ACC112 (cell line): Measurements from ENCODE around the gene STEAP3.

Source experiments
- H2AFZ ChIP-seq: fragments of 200-600 bp; sonication (generic); one replicate; pipeline ENCODE4 v1.6.0; 2017; ENCODE audit warnings: antibody characterized with exemption, low read length; ENCODE audit not compliant: unreplicated experiment
- H3K27ac ChIP-seq: fragments of 200-600 bp; sonication (generic); 2 replicates; pipeline ENCODE4 v1.5.1; 2014; ENCODE audit warnings: low read depth, mild to moderate bottlenecking, antibody characterized with exemption, low read length, moderate library complexity
- H3K27me3 ChIP-seq: fragments of 200-600 bp; sonication (generic); 2 replicates; pipeline ENCODE4 v1.6.1; 2014; ENCODE audit warnings: mild to moderate bottlenecking, antibody characterized with exemption, low read length, moderate library complexity, mixed read lengths; ENCODE audit not compliant: insufficient read depth
- H3K36me3 ChIP-seq: fragments of 200-600 bp; sonication (generic); 2 replicates; pipeline ENCODE4 v1.6.1; 2016; ENCODE audit warnings: mild to moderate bottlenecking, antibody characterized with exemption, low read length, moderate library complexity, mixed read lengths; ENCODE audit not compliant: insufficient read depth
- H3K4me1 ChIP-seq: fragments of 200-600 bp; sonication (generic); one replicate; pipeline ENCODE4 v1.6.1; 2016; ENCODE audit warnings: low read length, mixed read lengths; ENCODE audit not compliant: insufficient read depth, unreplicated experiment, control insufficient read depth
- H3K4me3 ChIP-seq: fragments of 200-600 bp; sonication (generic); 2 replicates; pipeline ENCODE4 v1.5.1; 2014; ENCODE audit warnings: mild to moderate bottlenecking, low read depth, low read length
- H3K79me2 ChIP-seq: fragments of 200-600 bp; sonication (generic); one replicate; pipeline ENCODE4 v1.6.0; 2016; ENCODE audit warnings: low read length; ENCODE audit not compliant: control insufficient read depth, unreplicated experiment, insufficient read depth

Gene STEAP3

GRCh38 chr2:119301413-119301812 is 77.8 kb downstream of the STEAP3 start:
- Histone ChIP-seq H2AFZ (no peak overlapping the region), H3K27me3 (no peaks in the 10 kb centered on the region), H3K4me3 (no peak overlapping the region), H3K27ac (no peak overlapping the region), H3K36me3 (no peaks in the 10 kb centered on the region), H3K79me2 (no peaks in the 10 kb centered on the region), H3K4me1 (no peaks in the 10 kb centered on the region)

GRCh38 chr2:119304847-119305246 is 81.2 kb downstream of the STEAP3 start:
- Histone ChIP-seq H3K36me3 (no peaks in the 10 kb centered on the region), H3K4me1 (no peaks in the 10 kb centered on the region), H3K79me2 (no peaks in the 10 kb centered on the region)

GRCh38 chr2:119305497-119306195 is 82.0 kb downstream of the STEAP3 start:
- no peak overlapping the region for H3K4me3 ChIP-seq
- H2AFZ ChIP-seq, result no peak overlapping the region
- no peaks in the 10 kb centered on the region for H3K79me2 ChIP-seq
- no peaks in the 10 kb centered on the region for H3K4me1 ChIP-seq
- no peak overlapping the region for H3K27ac ChIP-seq
- no peaks in the 10 kb centered on the region for H3K36me3 ChIP-seq
- H3K27me3 ChIP-seq, result no peaks in the 10 kb centered on the region

More at GRCh38 chr2:119304847-119305246, 81.2 kb downstream of the STEAP3 start:
- Histone ChIP-seq H3K27me3 (no peaks in the 10 kb centered on the region), H2AFZ (no peak overlapping the region), H3K27ac (no peak overlapping the region), H3K4me3 (no peak overlapping the region)

- no peaks in the 10 kb centered on the region for H3K36me3 ChIP-seq
- H2AFZ ChIP-seq, result no peak overlapping the region
- no peaks in the 10 kb centered on the region for H3K79me2 ChIP-seq
- H3K4me3 ChIP-seq, result no peak overlapping the region
- H3K4me1 ChIP-seq, result no peaks in the 10 kb centered on the region
- H3K27ac ChIP-seq, result no peak overlapping the region
- H3K27me3 ChIP-seq, result no peaks in the 10 kb centered on the region
Observed at GRCh38 chr2:119306196-119306590, 82.6 kb downstream of the STEAP3 start.

- Histone ChIP-seq H3K36me3 (no peaks in the 10 kb centered on the region), H3K79me2 (no peaks in the 10 kb centered on the region), H3K27ac (no peak overlapping the region), H2AFZ (no peak overlapping the region), H3K27me3 (no peaks in the 10 kb centered on the region), H3K4me1 (no peaks in the 10 kb centered on the region), H3K4me3 (no peak overlapping the region)
Observed at GRCh38 chr2:119307419-119308140, 83.9 kb downstream of the STEAP3 start.

GRCh38 chr2:119308793-119309330 is 85.2 kb downstream of the STEAP3 start:
- Histone ChIP-seq H3K79me2 (no peaks in the 10 kb centered on the region), H2AFZ (no peak overlapping the region), H3K4me1 (no peaks in the 10 kb centered on the region), H3K27me3 (no peaks in the 10 kb centered on the region), H3K27ac (no peak overlapping the region), H3K4me3 (no peak overlapping the region), H3K36me3 (no peaks in the 10 kb centered on the region)

GRCh38 chr2:119311371-119311770 is 87.7 kb downstream of the STEAP3 start:
- peaks cover 10% of the 10 kb centered on the region for H3K4me1 ChIP-seq
- H3K27ac ChIP-seq, result no peak overlapping the region
- H3K4me3 ChIP-seq, result no peak overlapping the region
- H3K36me3 ChIP-seq, result no peaks in the 10 kb centered on the region
- H3K79me2 ChIP-seq, result no peaks in the 10 kb centered on the region
- no peaks in the 10 kb centered on the region for H3K27me3 ChIP-seq
- no peak overlapping the region for H2AFZ ChIP-seq

- H3K27me3 ChIP-seq, result no peaks in the 10 kb centered on the region
- H3K4me1 ChIP-seq, result peaks cover 10% of the 10 kb centered on the region
- no peaks in the 10 kb centered on the region for H3K36me3 ChIP-seq
- no peaks in the 10 kb centered on the region for H3K79me2 ChIP-seq
- no peak overlapping the region for H3K27ac ChIP-seq
- no peak overlapping the region for H2AFZ ChIP-seq
- H3K4me3 ChIP-seq, result no peak overlapping the region
Observed at GRCh38 chr2:119311831-119312230, 88.2 kb downstream of the STEAP3 start.
